Kidney epithelial cell (primary cell): Measurements from ENCODE around the gene TLCD2. TPM values are rescaled to one million over a fixed set of nuclear protein-coding genes. Genes with fewer than 3 reads are reported as not detected.

Experiments used
- DNase-seq: peaks from one replicate; pipeline ENCODE4 v3.0.0-alpha.2; 2010; ENCODE audit warnings: low read depth
- H3K27me3 ChIP-seq: 2 replicates; pipeline ENCODE4 v1.6.0; 2011; ENCODE audit warnings: low read length; ENCODE audit not compliant: control insufficient read depth, insufficient read depth
- H3K36me3 ChIP-seq: 2 replicates; pipeline ENCODE4 v1.5.1; 2011; ENCODE audit warnings: low read length; ENCODE audit not compliant: control insufficient read depth, insufficient read depth
- H3K4me3 ChIP-seq: 2 replicates; pipeline ENCODE4 v1.5.1; 2011; ENCODE audit warnings: low read depth, mild to moderate bottlenecking, control low read depth, low read length
- total RNA-seq: library from RNA; depleted of rRNA; stranded (reverse); fragments of >200 nt; gene quantifications from 2 replicates; pipeline ENCODE4 v1.2.3, GENCODE V29; 2015
- TF ChIP-seq, protein P1 (sequence below): IDR thresholded peaks from 2 replicates; pipeline ENCODE4 v1.5.1; 2011; ENCODE audit warnings: mild to moderate bottlenecking, moderate library complexity, low read length, control low read depth, inconsistent platforms; ENCODE audit not compliant: insufficient read depth, poor library complexity, severe bottlenecking

Gene TLCD2
- total RNA-seq, 1 donor from 2014 or later, result 1.8 TPM

DNA sequence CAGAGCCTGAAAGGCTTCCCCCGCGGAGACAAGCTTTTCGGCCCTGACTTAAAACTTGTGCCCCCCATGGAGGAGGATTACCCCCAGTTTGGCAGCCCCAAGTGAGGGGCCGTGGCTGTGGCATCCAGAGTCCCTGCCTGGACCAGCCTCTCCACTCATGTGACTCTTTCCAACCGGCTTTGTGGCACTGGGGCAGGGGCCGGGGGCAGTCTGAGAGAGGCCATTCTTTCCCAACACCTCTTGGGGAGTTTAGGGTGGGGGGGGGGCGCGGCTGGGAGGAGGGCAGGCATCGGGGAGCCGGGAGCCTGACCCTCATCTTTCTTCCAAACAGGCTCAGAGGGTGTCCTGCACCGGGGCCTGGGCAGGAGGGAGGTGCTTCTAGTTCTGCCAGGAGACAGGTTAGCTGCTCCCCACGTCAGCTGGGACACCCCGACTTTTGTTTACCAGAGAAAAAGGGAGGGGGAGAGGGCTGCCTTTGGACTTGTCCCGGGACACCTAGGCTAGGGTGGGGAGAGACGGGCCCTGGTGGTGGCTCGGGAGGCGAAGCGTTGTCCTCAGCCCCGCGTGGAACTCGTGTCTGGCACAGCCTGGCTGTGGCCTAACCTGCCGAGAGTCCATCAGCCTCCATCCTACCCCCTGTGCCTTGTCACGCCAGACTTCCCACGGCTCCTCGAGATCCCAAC lies 44.4 kb upstream of the TLCD2 start:
- H3K27me3 ChIP-seq, result no peaks in the 10 kb centered on the region
- no peaks in the 10 kb centered on the region for H3K36me3 ChIP-seq
- TF ChIP-seq, protein P1, sequence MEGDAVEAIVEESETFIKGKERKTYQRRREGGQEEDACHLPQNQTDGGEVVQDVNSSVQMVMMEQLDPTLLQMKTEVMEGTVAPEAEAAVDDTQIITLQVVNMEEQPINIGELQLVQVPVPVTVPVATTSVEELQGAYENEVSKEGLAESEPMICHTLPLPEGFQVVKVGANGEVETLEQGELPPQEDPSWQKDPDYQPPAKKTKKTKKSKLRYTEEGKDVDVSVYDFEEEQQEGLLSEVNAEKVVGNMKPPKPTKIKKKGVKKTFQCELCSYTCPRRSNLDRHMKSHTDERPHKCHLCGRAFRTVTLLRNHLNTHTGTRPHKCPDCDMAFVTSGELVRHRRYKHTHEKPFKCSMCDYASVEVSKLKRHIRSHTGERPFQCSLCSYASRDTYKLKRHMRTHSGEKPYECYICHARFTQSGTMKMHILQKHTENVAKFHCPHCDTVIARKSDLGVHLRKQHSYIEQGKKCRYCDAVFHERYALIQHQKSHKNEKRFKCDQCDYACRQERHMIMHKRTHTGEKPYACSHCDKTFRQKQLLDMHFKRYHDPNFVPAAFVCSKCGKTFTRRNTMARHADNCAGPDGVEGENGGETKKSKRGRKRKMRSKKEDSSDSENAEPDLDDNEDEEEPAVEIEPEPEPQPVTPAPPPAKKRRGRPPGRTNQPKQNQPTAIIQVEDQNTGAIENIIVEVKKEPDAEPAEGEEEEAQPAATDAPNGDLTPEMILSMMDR, result no peak
- DNase-seq, result no peak
- H3K4me3 ChIP-seq, result no peak overlapping the region

DNA sequence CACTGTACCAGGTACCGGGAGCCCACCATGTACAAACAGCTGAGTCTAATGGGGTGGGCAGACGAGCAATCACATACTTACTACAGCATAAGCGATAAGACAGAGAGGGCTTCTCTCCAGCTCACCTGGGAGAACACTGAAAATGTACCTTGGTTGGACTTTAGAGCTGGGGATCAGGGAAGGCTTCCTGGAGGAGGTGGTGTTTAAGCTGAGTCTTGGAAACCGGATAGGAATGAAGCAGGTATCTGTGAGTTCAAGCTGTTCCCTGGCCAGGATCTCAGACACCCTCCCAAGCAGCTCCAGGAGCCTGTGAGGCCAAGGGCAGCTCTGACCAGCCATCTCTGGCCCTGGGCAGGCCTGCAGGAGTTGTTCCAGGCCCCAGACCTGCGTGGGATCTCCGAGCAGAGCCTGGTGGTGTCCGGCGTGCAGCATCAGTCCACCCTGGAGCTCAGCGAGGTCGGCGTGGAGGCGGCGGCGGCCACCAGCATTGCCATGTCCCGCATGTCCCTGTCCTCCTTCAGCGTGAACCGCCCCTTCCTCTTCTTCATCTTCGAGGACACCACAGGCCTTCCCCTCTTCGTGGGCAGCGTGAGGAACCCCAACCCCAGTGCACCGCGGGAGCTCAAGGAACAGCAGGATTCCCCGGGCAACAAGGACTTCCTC lies 43.7 kb upstream of the TLCD2 start:
- TF ChIP-seq, protein P1, result no peak
- Histone ChIP-seq H3K27me3 (no peaks in the 10 kb centered on the region), H3K36me3 (no peaks in the 10 kb centered on the region), H3K4me3 (no peak overlapping the region)
- no peak for DNase-seq

DNA sequence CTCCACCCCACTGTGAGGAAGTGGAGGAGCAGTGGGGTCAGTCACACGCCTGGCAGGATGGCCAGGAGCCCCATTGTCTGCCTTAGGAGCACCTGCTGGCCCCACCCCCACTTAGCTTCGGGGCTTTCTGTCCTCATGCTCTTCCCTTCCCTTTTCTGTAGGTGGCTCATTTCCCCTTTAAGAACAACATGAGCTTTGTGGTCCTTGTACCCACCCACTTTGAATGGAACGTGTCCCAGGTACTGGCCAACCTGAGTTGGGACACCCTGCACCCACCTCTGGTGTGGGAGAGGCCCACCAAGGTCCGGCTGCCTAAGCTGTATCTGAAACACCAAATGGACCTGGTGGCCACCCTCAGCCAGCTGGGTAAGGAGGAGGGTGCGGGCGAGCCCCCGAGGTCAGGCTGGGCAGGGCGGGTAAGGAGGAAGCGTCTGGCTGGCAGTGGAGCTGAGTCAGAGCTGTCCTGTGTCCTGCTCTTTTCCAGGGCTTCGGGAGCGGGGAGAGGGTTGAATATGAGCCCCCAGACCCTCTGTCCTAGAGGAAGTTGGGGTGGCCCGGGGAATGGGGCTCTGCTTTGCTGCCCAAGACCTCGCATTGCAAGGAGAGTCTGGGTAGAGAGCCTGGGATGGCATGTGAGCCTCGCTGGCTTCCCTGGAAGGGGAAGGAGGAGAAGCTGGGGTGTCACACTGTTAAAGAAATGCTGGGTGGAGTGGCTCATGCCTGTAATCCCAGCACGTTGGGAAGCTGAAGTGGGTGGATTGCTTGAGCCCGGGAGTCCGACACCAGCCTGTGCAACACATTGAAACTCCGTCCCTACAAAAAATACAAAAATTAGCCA lies 42.5 kb upstream of the TLCD2 start:
- TF ChIP-seq, protein P1, result no peak
- Histone ChIP-seq H3K27me3 (no peaks in the 10 kb centered on the region), H3K36me3 (no peaks in the 10 kb centered on the region), H3K4me3 (no peak overlapping the region)
- no peak for DNase-seq

DNA sequence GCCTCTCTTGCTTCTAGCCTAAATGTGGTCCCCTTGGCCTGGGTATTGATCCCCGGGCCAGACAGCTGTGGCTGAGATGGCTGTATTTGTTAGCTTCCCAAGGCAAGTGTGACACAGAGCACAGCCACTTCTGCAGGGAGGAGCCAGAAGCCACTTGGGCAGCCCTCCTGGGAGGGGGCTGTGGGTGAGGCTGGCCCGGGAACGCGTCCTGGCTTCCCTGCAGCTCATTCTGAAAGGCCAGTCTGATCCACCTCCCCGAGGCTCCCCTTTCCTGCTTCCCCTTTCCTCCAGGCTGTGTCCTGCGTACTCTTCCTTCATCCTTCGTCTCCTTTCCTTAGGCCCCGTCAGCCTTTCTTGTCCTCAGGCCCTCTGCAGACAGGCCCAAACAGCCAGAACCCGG lies 40.5 kb upstream of the TLCD2 start:
- TF ChIP-seq, protein P1, result no peak
- no peak for DNase-seq
- Histone ChIP-seq H3K36me3 (no peaks in the 10 kb centered on the region), H3K4me3 (no peak overlapping the region), H3K27me3 (no peaks in the 10 kb centered on the region)

DNA sequence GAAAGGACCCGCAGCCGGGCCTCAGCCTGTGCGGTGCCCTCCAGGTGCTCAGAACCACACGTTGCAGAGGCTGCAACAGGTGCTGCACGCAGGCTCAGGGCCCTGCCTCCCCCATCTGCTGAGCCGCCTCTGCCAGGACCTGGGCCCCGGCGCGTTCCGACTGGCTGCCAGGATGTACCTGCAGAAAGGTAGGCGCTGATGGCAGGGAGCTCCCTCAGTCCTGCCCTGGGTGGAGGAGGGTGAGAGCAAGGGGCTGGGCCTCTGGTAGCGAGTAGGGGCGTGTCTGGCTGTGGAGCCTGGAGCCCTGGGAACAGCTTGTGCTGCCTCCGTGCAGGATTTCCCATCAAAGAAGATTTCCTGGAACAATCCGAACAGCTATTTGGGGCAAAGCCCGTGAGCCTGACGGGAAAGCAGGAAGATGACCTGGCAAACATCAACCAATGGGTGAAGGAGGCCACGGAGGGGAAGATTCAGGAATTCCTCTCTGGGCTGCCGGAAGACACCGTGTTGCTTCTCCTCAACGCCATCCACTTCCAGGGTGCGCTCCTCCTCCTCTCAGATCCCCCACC lies 36.9 kb upstream of the TLCD2 start:
- DNase-seq, result no peak
- TF ChIP-seq, protein P1, result no peak
- Histone ChIP-seq H3K36me3 (no peaks in the 10 kb centered on the region), H3K27me3 (no peaks in the 10 kb centered on the region), H3K4me3 (no peak overlapping the region)
